ENCODE results near the gene SLC9A7. TPM values are rescaled to one million over a fixed set of nuclear protein-coding genes. Genes with fewer than 3 reads are reported as not detected.

The SLC9A7 gene
- total RNA-seq, 4 donors from 2014 or later: 5.5 to 11.1 (median 7.3) TPM

DNA sequence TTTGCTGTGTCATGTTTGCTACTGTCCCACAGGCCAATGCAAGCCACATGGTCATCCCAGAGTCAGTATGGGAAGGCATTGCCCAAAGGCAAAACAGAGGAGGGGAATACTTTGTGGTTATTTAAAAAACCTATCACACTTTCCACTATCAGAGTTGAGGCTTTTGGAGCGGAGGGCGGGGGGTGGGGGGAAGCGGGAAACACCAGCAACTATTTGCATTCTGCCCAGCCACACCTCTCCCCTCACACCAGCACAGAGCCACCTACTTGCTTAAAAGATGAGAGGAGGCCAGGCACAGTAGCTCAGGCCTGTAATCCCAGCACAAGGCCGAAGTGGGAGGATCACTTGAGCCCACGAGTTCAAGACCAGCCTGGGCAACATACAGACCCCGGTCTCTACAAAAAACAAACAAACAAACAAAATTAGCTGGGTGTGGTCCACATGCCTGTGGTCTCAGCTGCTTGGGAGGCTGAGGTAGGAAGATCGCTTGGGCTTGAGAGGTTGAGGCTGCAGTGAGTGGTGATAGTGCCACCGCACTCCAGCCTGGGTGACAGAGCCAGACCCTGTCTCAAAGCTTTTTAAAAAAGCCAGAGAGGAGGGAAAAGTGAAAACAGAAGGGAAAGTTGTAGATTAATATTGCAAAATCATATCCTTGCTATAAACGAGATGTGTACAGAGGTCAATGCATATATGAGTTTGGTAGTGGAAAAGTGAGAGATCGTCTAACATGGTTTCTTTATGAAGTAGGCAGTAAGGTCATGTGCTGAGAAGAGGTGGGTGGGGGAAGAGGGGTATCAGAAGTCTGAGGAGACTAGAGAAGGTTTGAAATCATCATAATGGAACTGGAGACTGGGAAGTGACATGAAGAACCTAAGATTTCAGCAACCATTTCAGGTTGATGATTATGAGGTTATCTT is 187.2 kb downstream of the SLC9A7 start:
- peaks cover 0 to 14% (median 0%) of the 10 kb centered on the region in 4 donors for H3K4me1 ChIP-seq
- DNase-seq (ENCODE audit: low spot score in 2 of 2): no peak
- no peaks in the 10 kb centered on the region for H3K27me3 ChIP-seq
- H3K9me3 ChIP-seq: no peaks in the 10 kb centered on the region
- TF ChIP-seq CTCF (IDR thresholded peaks at IDR 0.05): no peak
- no peak for TF ChIP-seq EP300 (IDR thresholded peaks at IDR 0.05)
- no peak for TF ChIP-seq POLR2A (IDR thresholded peaks at IDR 0.05)
- no peaks in the 10 kb centered on the region for H3K36me3 ChIP-seq
- WGBS, 2 donors: 84 to 85% methylated on average over 10 of the region's 10 CpGs
- no peak overlapping the region for H3K4me3 ChIP-seq
- H3K27ac ChIP-seq: no peak overlapping the region

DNA sequence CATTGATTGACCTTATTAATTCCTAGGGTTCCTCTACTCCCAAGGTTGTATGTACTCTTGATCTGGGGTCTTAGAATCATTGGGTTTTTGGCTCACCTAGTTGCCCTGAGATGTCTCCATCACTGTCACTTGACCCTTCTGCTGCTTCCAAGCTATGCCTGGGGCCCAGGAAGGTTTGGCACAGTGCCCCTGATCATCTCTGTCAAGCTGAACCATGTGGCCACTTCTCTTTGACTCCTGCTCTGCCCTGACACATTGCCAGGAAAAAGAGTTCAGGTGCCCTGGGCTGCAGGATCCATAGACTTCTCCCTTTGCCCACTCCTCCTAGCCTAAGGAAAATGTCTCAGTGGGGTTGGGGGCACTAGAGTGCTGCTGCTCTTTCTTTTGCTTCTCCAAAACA is 189.3 kb downstream of the SLC9A7 start:
- no peaks in the 10 kb centered on the region for H3K36me3 ChIP-seq
- no peak overlapping the region for H3K27ac ChIP-seq
- H3K9me3 ChIP-seq: no peaks in the 10 kb centered on the region
- no peaks in the 10 kb centered on the region for H3K27me3 ChIP-seq
- H3K4me1 ChIP-seq: peaks cover 0 to 9% (median 0%) of the 10 kb centered on the region in 4 donors
- no peak overlapping the region for H3K4me3 ChIP-seq
- DNase-seq (ENCODE audit: low spot score in 2 of 2): no peak
- no peak for TF ChIP-seq CTCF (IDR thresholded peaks at IDR 0.05)

- Histone ChIP-seq H3K27ac (no peak overlapping the region), H3K27me3 (no peaks in the 10 kb centered on the region), H3K4me1 (no peaks in the 10 kb centered on the region), H3K9me3 (no peaks in the 10 kb centered on the region), H3K4me3 (no peak overlapping the region), H3K36me3 (no peaks in the 10 kb centered on the region)
- no peak for DNase-seq (ENCODE audit: low spot score in 2 of 2)
- no peak for TF ChIP-seq EP300 (IDR thresholded peaks at IDR 0.05)
These were observed 191.5 kb downstream of the SLC9A7 start for GRCh38 chrX:46567388-46567787.

DNA sequence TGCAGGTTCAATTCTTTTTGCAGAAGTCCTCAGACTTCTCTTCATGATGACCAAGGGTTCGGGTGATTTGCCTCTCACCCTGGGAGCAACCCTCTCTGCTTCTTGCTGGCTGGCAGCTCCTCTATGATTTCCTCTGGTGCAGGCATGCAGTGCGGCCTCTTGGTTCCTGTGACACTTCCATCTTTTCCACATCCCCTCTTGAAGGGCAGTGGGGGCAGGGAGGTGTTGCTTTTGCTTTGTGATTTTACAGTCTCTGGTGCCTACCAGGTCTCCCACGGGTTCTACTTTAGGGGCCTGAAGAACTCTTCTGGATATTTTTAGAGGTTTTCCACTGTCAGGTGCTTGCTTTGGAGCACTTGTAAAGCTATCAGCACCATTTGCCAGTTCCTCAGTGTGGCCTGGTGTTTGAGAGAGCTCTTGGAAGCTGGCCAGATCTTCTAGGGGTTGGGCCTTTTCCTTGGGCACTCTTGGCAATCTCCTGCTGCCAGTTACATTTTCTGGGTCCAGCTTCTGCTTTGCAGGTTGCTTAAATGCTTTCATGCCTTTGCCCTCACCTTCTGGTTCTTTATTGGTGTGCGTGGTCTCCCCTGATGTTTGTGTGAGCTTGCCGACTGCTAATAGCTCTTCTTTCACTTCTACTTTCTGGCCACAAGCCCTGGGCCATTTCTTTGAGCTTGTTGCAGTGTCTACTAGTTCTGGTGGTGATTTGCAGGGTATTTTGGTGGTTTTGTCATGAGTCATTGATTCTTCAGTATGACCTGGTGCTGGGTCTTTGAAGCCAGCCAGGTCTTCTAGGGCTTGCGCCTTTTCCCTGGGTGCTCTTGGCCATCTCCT is 196.9 kb downstream of the SLC9A7 start:
- H3K4me1 ChIP-seq: peaks cover 0 to 5% (median 0%) of the 10 kb centered on the region in 4 donors
- H3K36me3 ChIP-seq: no peaks in the 10 kb centered on the region
- no peaks in the 10 kb centered on the region for H3K9me3 ChIP-seq
- DNase-seq (ENCODE audit: low spot score in 2 of 2): no peak
- no peak overlapping the region for H3K27ac ChIP-seq
- H3K27me3 ChIP-seq: no peaks in the 10 kb centered on the region
- no peak overlapping the region for H3K4me3 ChIP-seq
- 77 to 78% methylated on average over 6 of the region's 6 CpGs for WGBS, 2 donors
- TF ChIP-seq POLR2A (IDR thresholded peaks at IDR 0.05) (no peak), CTCF (IDR thresholded peaks at IDR 0.05) (no peak), EP300 (IDR thresholded peaks at IDR 0.05) (no peak)

DNA sequence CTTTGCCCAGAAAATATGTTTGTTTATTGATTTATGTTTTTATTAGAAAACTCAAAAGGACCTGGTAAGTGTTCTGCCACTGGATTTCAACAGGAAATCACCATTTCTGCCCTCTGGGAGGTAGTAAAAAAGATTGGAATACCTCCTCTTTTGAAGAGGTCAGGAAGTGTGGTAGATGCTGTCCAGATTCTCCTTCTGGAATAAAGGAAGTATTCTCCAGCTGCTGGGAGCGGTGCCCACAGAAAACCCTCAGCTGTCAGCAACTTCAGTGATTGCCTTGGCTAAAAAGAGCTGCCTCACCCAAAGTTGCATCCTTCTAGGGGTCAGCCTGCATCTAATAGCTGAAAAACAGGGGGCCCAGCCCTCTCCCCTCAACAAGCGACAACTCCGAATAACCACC is 199.9 kb downstream of the SLC9A7 start:
- H3K36me3 ChIP-seq: no peaks in the 10 kb centered on the region
- H3K27ac ChIP-seq: no peak overlapping the region
- no peaks in the 10 kb centered on the region for H3K9me3 ChIP-seq
- no peak for DNase-seq (ENCODE audit: low spot score in 2 of 2)
- no peaks in the 10 kb centered on the region for H3K27me3 ChIP-seq
- H3K4me1 ChIP-seq: peaks cover 0 to 5% (median 0%) of the 10 kb centered on the region in 4 donors
- no peak overlapping the region for H3K4me3 ChIP-seq
- TF ChIP-seq EP300 (IDR thresholded peaks at IDR 0.05): no peak
- TF ChIP-seq CTCF (IDR thresholded peaks at IDR 0.05): no peak
- no peak for TF ChIP-seq POLR2A (IDR thresholded peaks at IDR 0.05)
- 49 to 78% methylated on average over 3 of the region's 3 CpGs for WGBS, 2 donors

Measured in tibial nerve (tissue), 4 donors.